Heart left ventricle (tissue), 16 donors: ENCODE results near the gene NDRG3. TPM values are rescaled to one million over a fixed set of nuclear protein-coding genes. Genes with fewer than 3 reads are reported as not detected.
A peak's percentile ranks its signal among the peaks of the same experiment; 100 is the strongest.
"Not testable (repeated sequence)": the region's sequence is repeated elsewhere in the genome, so short reads cannot be mapped to it uniquely, and the experiment has no call there.

Experiments used
- ATAC-seq, 4 donors: fragments of 200-7000 bp; cut with Tn5 transposase; one replicate each; pipeline ENCODE4 v1.9.1; 2020 to 2022; ENCODE audit warnings: moderate library complexity in 4 of 4, mild to moderate bottlenecking in 3 of 4, moderate number of reproducible peaks in 1 of 4
- DNase-seq, 5 donors: peaks; one replicate each; pipeline ENCODE4 v3.0.0-alpha.2; 2020
- H3K27ac ChIP-seq, 12 donors: fragments of 200-600 bp; sonication (generic) in 4 of 12; one replicate each; pipeline versions ENCODE4 v1.5.0 to v1.8.0; 2016 to 2022; ENCODE audit warnings: mild to moderate bottlenecking in 2 of 12
- H3K27me3 ChIP-seq, 9 donors: fragments of 200-600 bp; sonication (generic) in 2 of 9; one replicate each; pipeline versions ENCODE4 v1.5.1 to v1.8.0; 2016 to 2022; ENCODE audit warnings: mild to moderate bottlenecking in 3 of 9
- H3K36me3 ChIP-seq, 9 donors: fragments of 200-600 bp; sonication (generic) in 2 of 9; one replicate each; pipeline versions ENCODE4 v1.5.0 to v1.8.0; 2018 to 2022; ENCODE audit warnings: mild to moderate bottlenecking in 2 of 9
- H3K4me1 ChIP-seq, 12 donors: fragments of 200-600 bp; sonication (generic) in 4 of 12; one replicate each; pipeline versions ENCODE4 v1.5.0 to v1.8.0; 2016 to 2022; ENCODE audit warnings: mild to moderate bottlenecking in 3 of 12
- H3K4me3 ChIP-seq, 12 donors: fragments of 200-600 bp; sonication (generic) in 4 of 12; one replicate each; pipeline versions ENCODE4 v1.5.0 to v1.8.0; 2017 to 2022; ENCODE audit warnings: mild to moderate bottlenecking in 9 of 12, moderate library complexity in 4 of 12
- H3K9me3 ChIP-seq, 12 donors: fragments of 200-600 bp; sonication (generic) in 4 of 12; one replicate each; pipeline versions ENCODE4 v1.5.0 to v1.8.0; 2016 to 2022; ENCODE audit warnings: mild to moderate bottlenecking in 1 of 12
- POLR2A ChIP-seq, 2 donors: fragments of 450-650 bp; IDR thresholded peaks; one replicate each; pipeline ENCODE4 v1.6.1; 2017; ENCODE audit warnings: antibody characterized with exemption in 2 of 2, mild to moderate bottlenecking in 2 of 2, moderate library complexity in 2 of 2
- WGBS, 4 donors: extraction: QIAGEN DNeasy Blood & Tissue Kit in 2 of 4; methylation state at CpG; one replicate each; pipeline versions ENCODE4 v1.1.5 to v1.1.7; 2013 to 2018; 5-methylcytosine and 5-hydroxymethylcytosine counted together
- intact Hi-C, 10 donors: fragments of 100-400 bp; cut with DNase I; formaldehyde crosslinking; loops; one replicate each; pipeline versions ENCODE4 v1.11.1 to v1.14.2; 2022
- polyA plus RNA-seq, 2 donors: library from polyadenylated mRNA; stranded (reverse); fragments of 200-250 nt; gene quantifications; one replicate each; pipeline ENCODE4 v1.2.3, GENCODE V29; 2013
- total RNA-seq, 9 donors: library from RNA; depleted of rRNA in 2 of 9; stranded (reverse); fragments of >200 nt in 2 of 9; fragmentation: NEBNext Ultra II Directional in 3 of 9; extraction: Animal tissue kit (Norgen Biotek cat#: 25700) in 3 of 9; gene quantifications; one replicate each; pipeline versions ENCODE4 v1.1.0 to v1.2.4, GENCODE V29; 2016 to 2023
- TF ChIP-seq, protein P1 (sequence below), 12 donors: fragments of 200-600 bp; sonication (generic) in 4 of 12; IDR thresholded peaks; one replicate each; pipeline versions ENCODE4 v1.5.0 to v1.8.0; 2018 to 2022; ENCODE audit warnings: antibody characterized with exemption in 12 of 12, mild to moderate bottlenecking in 5 of 12
- donor health status: ischemic (EF 13 %, LVEDD 7.1; RV severe dilation, severe dysfunction).
- donor health status: healthy with polysubstance abuse.
- donor health status: DM: no; HTN: yes; CAD: no.
- donor health status: DM: no; HTN: no; CAD: no.
- donor health status: ischemic (EF 25% LVEDD 6.9; RV normal size, moderate dysfunction).
- donor health status: ischemic (EF 25% LVEDD 5.7; RV mildly dilated, moderate dysfunction).
- donor health status: healthy.
- donor health status: DM: yes; HTN: yes; CAD: no.
- donor health status: ischemic (EF 35%, LVEDD 5.7; RV mildly dilated, moderate dysfunction).
- donor health status: nonischemic (EF 11% LVEDD 7.7; RV severe dilation, severe dysfunction).
- donor health status: DM: yes; HTN: yes; CAD: no.
- donor health status: PGD.
- donor health status: ischemic (EF 29% LVEDD 5.4; RV normal size, mild dysfunction).
- donor health status: nonischemic (EF 23%, LVEDD 6.1; RV moderate dilation, normal function).

NDRG3 gene
- total and polyA plus RNA-seq, 11 donors, result 17.3 to 34.8 (median 29.9) TPM

DNA sequence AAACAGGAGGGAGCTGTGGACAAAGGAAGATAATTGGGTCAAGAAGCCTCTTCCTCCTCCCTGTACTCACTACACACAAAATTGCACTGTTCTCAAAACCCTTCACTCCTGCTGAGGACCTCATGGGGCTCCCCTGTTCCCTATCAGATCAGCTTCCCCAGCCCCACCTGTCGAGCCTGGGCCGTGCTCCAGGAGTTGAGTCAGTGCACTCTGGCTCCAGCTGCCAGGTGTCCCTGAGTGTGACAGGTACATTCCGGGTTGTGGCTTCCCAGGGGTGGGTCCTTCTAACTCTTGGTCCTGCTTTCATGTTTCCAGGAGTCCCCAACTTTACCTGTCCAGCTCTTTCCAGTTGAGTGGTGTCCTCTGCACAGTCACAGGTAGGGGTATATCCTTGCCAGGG lies 131.9 kb downstream of the NDRG3 start:
- intact Hi-C loops, result loop anchor here in 6 of 10 donors (2.0 to 10.0 kb wide), 5 partner anchors 138 to 273 kb away; no protein-coding TSS in a partner anchor
- TF ChIP-seq, protein P1, sequence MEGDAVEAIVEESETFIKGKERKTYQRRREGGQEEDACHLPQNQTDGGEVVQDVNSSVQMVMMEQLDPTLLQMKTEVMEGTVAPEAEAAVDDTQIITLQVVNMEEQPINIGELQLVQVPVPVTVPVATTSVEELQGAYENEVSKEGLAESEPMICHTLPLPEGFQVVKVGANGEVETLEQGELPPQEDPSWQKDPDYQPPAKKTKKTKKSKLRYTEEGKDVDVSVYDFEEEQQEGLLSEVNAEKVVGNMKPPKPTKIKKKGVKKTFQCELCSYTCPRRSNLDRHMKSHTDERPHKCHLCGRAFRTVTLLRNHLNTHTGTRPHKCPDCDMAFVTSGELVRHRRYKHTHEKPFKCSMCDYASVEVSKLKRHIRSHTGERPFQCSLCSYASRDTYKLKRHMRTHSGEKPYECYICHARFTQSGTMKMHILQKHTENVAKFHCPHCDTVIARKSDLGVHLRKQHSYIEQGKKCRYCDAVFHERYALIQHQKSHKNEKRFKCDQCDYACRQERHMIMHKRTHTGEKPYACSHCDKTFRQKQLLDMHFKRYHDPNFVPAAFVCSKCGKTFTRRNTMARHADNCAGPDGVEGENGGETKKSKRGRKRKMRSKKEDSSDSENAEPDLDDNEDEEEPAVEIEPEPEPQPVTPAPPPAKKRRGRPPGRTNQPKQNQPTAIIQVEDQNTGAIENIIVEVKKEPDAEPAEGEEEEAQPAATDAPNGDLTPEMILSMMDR (IDR thresholded peaks at IDR 0.05), result no peak
- no peak for TF ChIP-seq POLR2A (IDR thresholded peaks at IDR 0.05)
- Histone ChIP-seq H3K9me3 (no peaks in the 10 kb centered on the region), H3K4me1 (no peaks in the 10 kb centered on the region), H3K27ac (no peak overlapping the region), H3K27me3 (no peaks in the 10 kb centered on the region), H3K36me3 (peaks cover 0 to 71% (median 62%) of the 10 kb centered on the region in 9 donors), H3K4me3 (no peak overlapping the region)
- DNase-seq, result no peak
- ATAC-seq, result peak in 1 of 4 donors; percentile 14
- 66 to 83% (median 82%) methylated on average over 3 of the region's 3 CpGs for WGBS, 4 donors

DNA sequence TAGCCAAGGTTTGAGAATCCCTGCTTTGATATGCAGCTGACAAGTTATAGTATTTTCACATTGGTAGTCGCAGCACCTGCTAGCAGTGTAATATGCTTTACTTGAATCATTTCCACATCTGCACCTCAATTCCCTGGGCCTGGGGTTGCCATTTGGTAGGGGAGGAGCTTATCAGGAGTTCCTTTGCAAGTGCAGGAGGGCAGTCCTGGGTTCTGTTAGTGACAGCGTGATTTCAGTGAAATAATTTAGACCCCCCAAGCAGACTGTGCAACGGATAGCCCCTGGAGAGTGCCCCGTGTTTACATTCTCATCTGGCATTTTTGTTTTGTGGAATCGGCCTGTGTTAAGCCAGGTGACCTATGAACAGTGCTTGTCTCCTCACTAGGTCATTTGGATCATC lies 134.3 kb downstream of the NDRG3 start:
- ATAC-seq (no peak), DNase-seq (no peak)
- Histone ChIP-seq H3K36me3 (peaks cover 0 to 87% (median 75%) of the 10 kb centered on the region in 9 donors), H3K27ac (no peak overlapping the region), H3K27me3 (no peaks in the 10 kb centered on the region), H3K4me3 (no peak overlapping the region), H3K4me1 (peaks cover 2 to 17% (median 11%) of the 10 kb centered on the region in 12 donors), H3K9me3 (no peaks in the 10 kb centered on the region)
- TF ChIP-seq POLR2A (IDR thresholded peaks at IDR 0.05), result no peak
- TF ChIP-seq, protein P1 (IDR thresholded peaks at IDR 0.05), result no peak
- intact Hi-C loops, result loop anchor here in 6 of 10 donors (2.0 to 10.0 kb wide), 5 partner anchors 141 to 276 kb away; no protein-coding TSS in a partner anchor
- 85 to 92% (median 88%) methylated on average over 5 of the region's 5 CpGs for WGBS, 4 donors

DNA sequence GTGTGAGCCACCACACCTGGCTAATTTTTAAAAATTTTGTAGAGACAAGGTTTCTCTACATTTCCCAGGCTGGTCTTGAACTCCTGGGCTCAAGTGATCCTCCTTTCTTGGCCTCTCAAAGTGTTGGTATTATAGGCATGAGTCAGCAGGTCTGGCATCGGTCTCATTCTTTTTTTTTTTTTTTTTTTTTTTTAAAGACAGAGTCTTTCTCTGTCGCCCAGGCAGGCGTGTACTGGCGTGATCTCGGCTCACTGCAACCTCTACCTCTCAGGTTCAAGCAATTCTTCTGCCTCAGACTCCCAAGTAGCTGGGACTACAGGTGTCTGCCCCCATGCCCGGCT lies 137.5 kb downstream of the NDRG3 start:
- 84 to 95% (median 92%) methylated on average over 6 of the region's 6 CpGs for WGBS, 4 donors
- intact Hi-C loops, result loop anchor here in 4 of 10 donors (5.0 to 10.0 kb wide), 6 partner anchors 36 to 404 kb away; partner anchors contain the start of genes DSN1 (in 1 of the 4), NDRG3 (in 1 of the 4) and TGIF2 (in 1 of the 4)
- H3K4me3 ChIP-seq, H3K9me3 ChIP-seq, DNase-seq, ATAC-seq, H3K27ac ChIP-seq, H3K27me3 ChIP-seq: not testable (repeated sequence)
- peaks cover 0 to 59% (median 56%) of the 10 kb centered on the region in 9 donors for H3K36me3 ChIP-seq
- peaks cover 4 to 26% (median 20%) of the 10 kb centered on the region in 12 donors for H3K4me1 ChIP-seq

DNA sequence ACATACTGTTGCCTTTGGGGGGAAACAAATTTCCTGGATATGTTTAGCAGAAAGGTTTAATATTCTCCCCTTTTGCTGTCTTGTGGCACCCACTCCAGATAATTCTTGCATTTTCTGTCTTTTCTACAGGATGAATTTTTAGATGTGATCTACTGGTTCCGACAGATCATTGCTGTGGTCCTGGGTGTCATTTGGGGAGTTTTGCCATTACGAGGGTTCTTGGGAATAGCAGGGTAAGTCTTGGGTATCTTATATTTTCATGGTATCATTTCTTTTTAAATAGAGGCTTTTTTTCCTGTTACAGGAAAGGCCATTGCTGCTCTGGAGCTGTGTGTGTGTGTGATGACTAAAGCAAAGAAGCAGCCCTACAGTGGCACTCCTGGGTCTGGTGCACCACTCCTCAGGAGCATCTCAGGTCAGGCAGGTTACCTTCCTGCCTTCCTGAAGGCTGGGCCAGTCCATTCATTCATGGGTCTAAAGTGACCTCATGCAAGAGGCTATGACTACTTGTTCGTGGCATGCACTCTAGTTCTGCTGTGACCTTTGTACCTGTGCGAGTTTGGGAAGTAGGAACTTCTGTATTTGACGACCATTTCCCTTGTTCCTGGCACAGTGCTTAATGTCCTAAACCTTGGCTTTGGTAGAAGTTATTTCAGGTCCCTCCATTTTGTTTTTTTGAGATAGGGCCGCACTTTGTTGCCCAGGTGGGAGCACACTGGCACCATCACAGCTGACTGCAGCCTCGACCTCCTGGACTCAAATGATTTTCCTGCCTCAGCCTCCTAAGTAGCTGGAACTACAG lies 138.1 kb downstream of the NDRG3 start:
- intact Hi-C loops, result loop anchor here in 4 of 10 donors (5.0 to 10.0 kb wide), 6 partner anchors 35 to 403 kb away; partner anchors contain the start of genes DSN1 (in 1 of the 4), NDRG3 (in 1 of the 4) and TGIF2 (in 1 of the 4)
- H3K4me3 ChIP-seq, result peak overlapping the region in 2 of 12 donors; percentile 93 to 99
- ATAC-seq (no peak), DNase-seq (no peak)
- H3K9me3 ChIP-seq, result no peaks in the 10 kb centered on the region
- peak overlapping the region in 1 of 12 donors; percentile 96 for H3K27ac ChIP-seq
- no peaks in the 10 kb centered on the region for H3K27me3 ChIP-seq
- 73 to 87% (median 80%) methylated on average over 7 of the region's 7 CpGs for WGBS, 4 donors
- H3K36me3 ChIP-seq, result peaks cover 0 to 53% (median 50%) of the 10 kb centered on the region in 9 donors
- no peak for TF ChIP-seq POLR2A (IDR thresholded peaks at IDR 0.05)
- TF ChIP-seq, protein P1 (IDR thresholded peaks at IDR 0.05), result no peak
- H3K4me1 ChIP-seq, result peaks cover 4 to 26% (median 20%) of the 10 kb centered on the region in 12 donors
